H1 (cell line): Measurements from ENCODE around the gene MGAT5. TPM values are rescaled to one million over a fixed set of nuclear protein-coding genes. Genes with fewer than 3 reads are reported as not detected.

ENCODE experiments used
- CTCF ChIA-PET: fragments of 300-600 bp; sonication (Branson Sonifier 250); formaldehyde crosslinking; loops from one replicate; lab custom pipeline; 2021; ENCODE audit not compliant: partially characterized antibody; lab: Charles Lee
- POLR2A ChIA-PET: fragments of 300-600 bp; sonication (Branson Sonifier 250); formaldehyde crosslinking; loops from one replicate; lab custom pipeline; 2021; ENCODE audit warnings: inconsistent platforms; ENCODE audit not compliant: partially characterized antibody; lab: Charles Lee
- DNase-seq, 2 experiments: peaks; one replicate each; pipeline versions ENCODE4 v3.0.0 to v3.0.0-alpha.2; 2010 to 2022; ENCODE audit warnings: low spot score in 2 of 2, low read depth in 1 of 2, mixed read lengths in 1 of 2
- FAIRE-seq: peaks from 2 replicates; lab custom pipeline; 2011; peaks lifted over from hg19 to GRCh38; lab: Jason Lieb, UNC
- H2AFZ ChIP-seq: 2 replicates; pipeline ENCODE4 v1.8.1; 2012; ENCODE audit warnings: low read length, inconsistent platforms
- H2AK5ac ChIP-seq: 2 replicates; pipeline ENCODE4 v1.6.1; 2013; ENCODE audit warnings: low read depth, low read length
- H2BK120ac ChIP-seq: replicated peaks from 2 replicates; pipeline ENCODE3; 2013; ENCODE audit warnings: low read depth, low read length, inconsistent platforms
- H2BK12ac ChIP-seq: 2 replicates; pipeline ENCODE4 v1.6.1; 2013; ENCODE audit warnings: low read depth, low read length
- H2BK15ac ChIP-seq: 2 replicates; pipeline ENCODE4 v1.6.1; 2013; ENCODE audit warnings: low read length
- H2BK20ac ChIP-seq: 2 replicates; pipeline ENCODE4 v1.6.1; 2013; ENCODE audit warnings: low read length
- H2BK5ac ChIP-seq: 2 replicates; pipeline ENCODE4 v1.6.1; 2013; ENCODE audit warnings: low read depth, low read length
- H3K14ac ChIP-seq: 2 replicates; pipeline ENCODE4 v1.6.1; 2013; ENCODE audit warnings: inconsistent platforms; ENCODE audit not compliant: insufficient read length
- H3K18ac ChIP-seq: 2 replicates; pipeline ENCODE4 v1.6.1; 2013; ENCODE audit warnings: low read length; ENCODE audit errors: extremely low read depth
- H3K23ac ChIP-seq: 2 replicates; pipeline ENCODE4 v1.6.1; 2013; ENCODE audit warnings: inconsistent platforms; ENCODE audit not compliant: insufficient read length
- H3K23me2 ChIP-seq: 2 replicates; pipeline ENCODE4 v1.6.1; 2013; ENCODE audit warnings: low read depth, low read length
- H3K27ac ChIP-seq: 2 replicates; pipeline ENCODE4 v1.6.1; 2011; ENCODE audit warnings: low read depth, low read length, inconsistent platforms
- H3K27me3 ChIP-seq, 4 experiments: replicated peaks in 1 of 4; 1 replicate in 1 of 4; 2 replicates in 3 of 4; pipeline versions ENCODE4 v1.6.1 to v1.8.1; 2011 to 2013; ENCODE audit warnings: low read length in 3 of 4, mild to moderate bottlenecking in 3 of 4, inconsistent platforms in 2 of 4, mixed read lengths in 2 of 4, moderate library complexity in 1 of 4; ENCODE audit not compliant: control insufficient read depth in 3 of 4, insufficient read depth in 3 of 4; ENCODE audit errors: extremely low read depth in 1 of 4
- H3K36me3 ChIP-seq, 4 experiments: 2 replicates each; pipeline versions ENCODE4 v1.6.1 to v1.8.1; 2011 to 2013; ENCODE audit warnings: mild to moderate bottlenecking in 4 of 4, low read length in 3 of 4, moderate library complexity in 2 of 4, control low read depth in 1 of 4, inconsistent platforms in 1 of 4; ENCODE audit not compliant: insufficient read depth in 4 of 4, control insufficient read depth in 2 of 4
- H3K4ac ChIP-seq: replicated peaks from 2 replicates; pipeline ENCODE3; 2013; ENCODE audit warnings: low read length, low read depth, mixed read lengths, inconsistent platforms; ENCODE audit not compliant: insufficient read length
- H3K4me1 ChIP-seq, 4 experiments: replicated peaks in 1 of 4; 1 replicate in 1 of 4; 2 replicates in 3 of 4; pipeline versions ENCODE4 v1.6.1 to v1.8.1; 2011 to 2013; ENCODE audit warnings: low read length in 3 of 4, inconsistent platforms in 2 of 4, mixed read lengths in 1 of 4; ENCODE audit not compliant: insufficient read depth in 4 of 4, control insufficient read depth in 3 of 4
- H3K4me2 ChIP-seq, 2 experiments: 2 replicates each; pipeline versions ENCODE4 v1.6.1 to v1.8.1; 2011 to 2013; ENCODE audit warnings: low read depth in 2 of 2, low read length in 2 of 2, control low read depth in 1 of 2, inconsistent platforms in 1 of 2, mild to moderate bottlenecking in 1 of 2; ENCODE audit not compliant: insufficient read depth in 1 of 2
- H3K4me3 ChIP-seq, 4 experiments: fragments of 200-600, 300-600 bp in 1 of 4; sonication (generic), shearing (Covaris generic), sonication (Bioruptor Twin) in 1 of 4; 2 replicates each; pipeline versions ENCODE4 v1.5.1 to v1.8.1; 2011 to 2016; ENCODE audit warnings: low read length in 4 of 4, low read depth in 3 of 4, control low read depth in 2 of 4, inconsistent platforms in 2 of 4, mild to moderate bottlenecking in 2 of 4, mixed read lengths in 1 of 4, moderate library complexity in 1 of 4; ENCODE audit not compliant: insufficient read depth in 2 of 4; ENCODE audit errors: extremely low read depth in 1 of 4
- H3K56ac ChIP-seq: replicated peaks from 2 replicates; pipeline ENCODE3; 2013; ENCODE audit warnings: low read depth, mild to moderate bottlenecking, mixed read lengths, low read length, inconsistent platforms; ENCODE audit not compliant: insufficient read length
- H3K79me1 ChIP-seq: 2 replicates; pipeline ENCODE4 v1.6.1; 2013; ENCODE audit warnings: low read depth, low read length, control low read depth
- H3K79me2 ChIP-seq, 2 experiments: 2 replicates each; pipeline versions ENCODE4 v1.6.1 to v1.8.1; 2012 to 2013; ENCODE audit warnings: low read length in 2 of 2, mild to moderate bottlenecking in 2 of 2, inconsistent platforms in 1 of 2; ENCODE audit not compliant: insufficient read depth in 2 of 2, control insufficient read depth in 1 of 2
- H3K9ac ChIP-seq, 4 experiments: replicated peaks in 1 of 4; 1 replicate in 1 of 4; 2 replicates in 3 of 4; pipeline versions ENCODE4 v1.6.1 to v1.8.1; 2011 to 2013; ENCODE audit warnings: low read depth in 3 of 4, low read length in 3 of 4, control low read depth in 2 of 4, mild to moderate bottlenecking in 2 of 4, moderate library complexity in 2 of 4, inconsistent platforms in 1 of 4; ENCODE audit errors: extremely low read depth in 1 of 4
- H3K9me3 ChIP-seq, 2 experiments: 2 replicates each; pipeline versions ENCODE4 v1.6.1 to v1.8.1; 2012 to 2013; ENCODE audit warnings: mild to moderate bottlenecking in 2 of 2, moderate library complexity in 2 of 2, control low read depth in 1 of 2, inconsistent platforms in 1 of 2, low read depth in 1 of 2, low read length in 1 of 2, mixed read lengths in 1 of 2; ENCODE audit not compliant: insufficient read depth in 2 of 2
- H4K20me1 ChIP-seq, 2 experiments: replicated peaks in 1 of 2; 2 replicates each; pipeline versions ENCODE3 to v1.8.1; 2011 to 2013; ENCODE audit warnings: inconsistent platforms in 2 of 2, low read length in 2 of 2, mild to moderate bottlenecking in 1 of 2; ENCODE audit not compliant: insufficient read depth in 2 of 2, control insufficient read depth in 1 of 2
- H4K5ac ChIP-seq: 2 replicates; pipeline ENCODE4 v1.6.1; 2013; ENCODE audit warnings: low read length, low read depth, mixed read lengths, inconsistent platforms; ENCODE audit not compliant: insufficient read length
- H4K8ac ChIP-seq: 2 replicates; pipeline ENCODE4 v1.8.0; 2013; ENCODE audit warnings: mild to moderate bottlenecking, moderate library complexity, low read length, inconsistent platforms; ENCODE audit not compliant: insufficient read depth; ENCODE audit errors: extremely low read depth
- H4K91ac ChIP-seq: replicated peaks from 2 replicates; pipeline ENCODE3; 2013; ENCODE audit warnings: low read length, mixed read lengths, inconsistent platforms; ENCODE audit not compliant: insufficient read length
- BRCA1 ChIP-seq: IDR thresholded peaks from 2 replicates; pipeline ENCODE4 v1.6.1; 2012; ENCODE audit warnings: low read depth, low read length, improper control_type of control experiment
- KDM4A ChIP-seq: IDR thresholded peaks from one replicate; pipeline ENCODE4 v1.7.1; 2012; ENCODE audit warnings: low read depth, mild to moderate bottlenecking, moderate library complexity, low read length, inconsistent platforms; ENCODE audit not compliant: severe bottlenecking
- NANOG ChIP-seq: IDR thresholded peaks from 2 replicates; pipeline ENCODE4 v1.6.1; 2011; ENCODE audit warnings: low read length, low read depth, mild to moderate bottlenecking, inconsistent platforms; ENCODE audit not compliant: insufficient read depth, poor library complexity, severe bottlenecking
- SIX5 ChIP-seq: IDR thresholded peaks from 2 replicates; pipeline ENCODE4 v1.6.1; 2011; ENCODE audit warnings: mild to moderate bottlenecking, low read depth, low read length
- WGBS, 2 experiments: shearing (Covaris generic) in 1 of 2; methylation state at CpG; one replicate each; pipeline versions ENCODE4 v1.1.6 to v1.1.7; 2013 to 2015; ENCODE audit warnings: low lambda C conversion rate in 2 of 2, mixed read lengths in 2 of 2, inconsistent platforms in 1 of 2, low coverage in 1 of 2, missing lambda C conversion rate in 1 of 2; ENCODE audit not compliant: insufficient replicate concordance in 2 of 2, insufficient coverage in 1 of 2, insufficient read length in 1 of 2; ENCODE audit errors: extremely low coverage in 1 of 2, missing lambda C conversion rate in 1 of 2; 5-methylcytosine and 5-hydroxymethylcytosine counted together
- polyA plus RNA-seq, 7 experiments: library from polyadenylated mRNA; depleted of rRNA in 3 of 7; stranded (reverse) in 5 of 7; unstranded in 2 of 7; fragments of >200 nt in 5 of 7; fragments of 200-250 nt in 2 of 7; gene quantifications; 1 replicate in 5 of 7; 2 replicates in 1 of 7; 4 replicates in 1 of 7; pipeline versions ENCODE4 v1.2.1 to v1.2.3, GENCODE V29; 2011 to 2013; ENCODE audit warnings: missing spikeins in 2 of 7, mixed read lengths in 2 of 7
- total RNA-seq: library from RNA; stranded (reverse); fragmentation: NEBNext Ultra II Directional; extraction: Animal tissue kit (Norgen Biotek cat#: 25700); gene quantifications from 2 replicates; pipeline ENCODE4 v1.2.1, GENCODE V29; 2021

Gene MGAT5
- total and polyA plus RNA-seq, 2 of the 8 experiments (the other 6 are each of a cell fraction or from before 2014, with no cell fraction given), result 11.2 to 49.2 TPM

- Histone ChIP-seq H2BK120ac (no peak overlapping the region), H2BK5ac (no peak overlapping the region), H3K9me3 (no peaks in the 10 kb centered on the region), H2BK12ac (no peak overlapping the region), H3K36me3 (peaks cover 0 to 13% (median 0%) of the 10 kb centered on the region in 4 experiments; a peak in 4 of 8 replicates), H3K23me2 (no peaks in the 10 kb centered on the region; the same call in 1 of the 2 replicates), H4K8ac (no peak overlapping the region), H2AFZ (no peak overlapping the region), H3K4ac (no peak overlapping the region), H3K14ac (no peak overlapping the region), H3K9ac (no peak overlapping the region), H4K20me1 (no peaks in the 10 kb centered on the region), H3K4me1 (no peaks in the 10 kb centered on the region), H3K79me1 (no peaks in the 10 kb centered on the region; the same call in 1 of the 2 replicates), H3K18ac (no peak overlapping the region), H3K4me2 (no peak overlapping the region), H4K5ac (no peak overlapping the region), H3K4me3 (no peak overlapping the region), H4K91ac (no peak overlapping the region), H2AK5ac (no peak overlapping the region), H2BK15ac (no peak overlapping the region), H3K79me2 (no peaks in the 10 kb centered on the region), H3K56ac (no peak overlapping the region), H3K27ac (no peak overlapping the region), H3K23ac (no peak overlapping the region), H2BK20ac (no peak overlapping the region), H3K27me3 (no peaks in the 10 kb centered on the region)
- TF ChIP-seq NANOG (no peak), BRCA1 (no peak), KDM4A (no peak), SIX5 (no peak)
- ChIA-PET CTCF (interaction anchor here (0.8 to 4.2 kb wide), 14 partner anchors 8 to 138 kb away, joined by 3 to 34 read pairs (median 6); no protein-coding TSS in a partner anchor), POLR2A (no interaction called here)
- WGBS, 2 experiments, result 96% methylated on average over 6 of the region's 6 CpGs; no CpG with 5 or more reads in 1 of the 2 experiments
- DNase-seq (no peak), FAIRE-seq (no peak)
Measured at GRCh38 chr2:134366359-134366758, 112.5 kb downstream of the MGAT5 start.
